ENCODE data around the gene TBC1D26.
"Not testable (repeated sequence)": the region's sequence is repeated elsewhere in the genome, so short reads cannot be mapped to it uniquely, and the experiment has no call there.

DNA sequence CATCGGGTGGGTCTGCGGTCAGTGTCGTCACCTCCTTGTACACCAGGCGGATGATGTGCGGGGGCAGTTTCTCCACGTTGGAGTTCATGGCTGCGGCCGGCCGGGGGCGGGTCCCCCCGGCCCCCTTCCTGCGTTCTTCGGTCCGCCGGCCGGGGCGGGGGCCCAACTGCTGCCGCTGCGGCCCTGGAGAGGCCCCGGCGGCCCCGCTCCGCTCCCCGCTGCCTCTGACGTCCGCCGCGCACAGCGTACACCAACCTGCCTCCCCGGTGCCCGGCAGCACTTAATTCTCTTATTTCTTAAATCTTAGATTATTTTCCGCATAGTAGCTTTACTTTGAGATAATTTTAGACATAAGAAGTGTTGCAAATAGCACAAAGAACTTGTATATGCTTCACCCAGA, 27.3 kb upstream of the TBC1D26 start:
- not testable (repeated sequence) for TF ChIP-seq YY1 (IDR thresholded peaks at IDR 0.05; ENCODE audit: insufficient read depth, insufficient read length); SUZ12 (IDR thresholded peaks at IDR 0.05; ENCODE audit: extremely low read depth, insufficient read depth, insufficient read length); ZNF274 (IDR thresholded peaks at IDR 0.05; ENCODE audit: low read depth, low read length)
